DOHH2 (cell line): Measurements from ENCODE around the gene HSD3B7.

Experiments
- H3F3A ChIP-seq: fragments of 200-600 bp; sonication (generic), shearing (Covaris generic); 2 replicates; pipeline ENCODE4 v1.6.0; 2016; ENCODE audit warnings: antibody characterized with exemption, mild to moderate bottlenecking; ENCODE audit not compliant: control insufficient read depth, insufficient read depth
- H3K27ac ChIP-seq: fragments of 200-600 bp; sonication (generic); 2 replicates; pipeline ENCODE4 v1.5.1; 2014; ENCODE audit warnings: low read depth, mild to moderate bottlenecking, low read length, moderate library complexity
- H3K27me3 ChIP-seq: fragments of 200-600 bp; sonication (generic); 2 replicates; pipeline ENCODE4 v1.6.1; 2014; ENCODE audit warnings: mild to moderate bottlenecking, low read length, mixed read lengths; ENCODE audit not compliant: control insufficient read depth
- H3K36me3 ChIP-seq: fragments of 200-600 bp; sonication (generic); 2 replicates; pipeline ENCODE4 v1.6.1; 2014; ENCODE audit warnings: mild to moderate bottlenecking, low read length, moderate library complexity, mixed read lengths; ENCODE audit not compliant: control insufficient read depth
- H3K4me1 ChIP-seq: fragments of 200-600 bp; sonication (generic); 2 replicates; pipeline ENCODE4 v1.6.1; 2014; ENCODE audit warnings: mild to moderate bottlenecking, low read length, mixed read lengths; ENCODE audit not compliant: control insufficient read depth
- H3K4me2 ChIP-seq: fragments of 200-600 bp; sonication (generic); 2 replicates; pipeline ENCODE4 v1.6.0; 2014; ENCODE audit warnings: mild to moderate bottlenecking, low read length, moderate library complexity
- H3K4me3 ChIP-seq: fragments of 200-600 bp; sonication (generic); 2 replicates; pipeline ENCODE4 v1.5.1; 2014; ENCODE audit warnings: mild to moderate bottlenecking, low read length, mixed read lengths
- H3K79me2 ChIP-seq: fragments of 200-600 bp; sonication (generic); 2 replicates; pipeline ENCODE4 v1.6.1; 2014; ENCODE audit warnings: mild to moderate bottlenecking, low read length, mixed read lengths; ENCODE audit not compliant: control insufficient read depth
- H3K9me2 ChIP-seq: fragments of 200-600 bp; sonication (generic); replicated peaks from 2 replicates; pipeline ENCODE4 v1.6.1; 2014; ENCODE audit warnings: mild to moderate bottlenecking, low read length, mixed read lengths; ENCODE audit not compliant: control insufficient read depth
- H3K9me3 ChIP-seq: fragments of 200-600 bp; sonication (generic); 2 replicates; pipeline ENCODE4 v1.6.1; 2014; ENCODE audit warnings: antibody characterized with exemption, low read length, mixed read lengths; ENCODE audit not compliant: control insufficient read depth, insufficient read depth
- H4K20me1 ChIP-seq: fragments of 200-600 bp; sonication (generic); 2 replicates; pipeline ENCODE4 v1.6.0; 2014; ENCODE audit warnings: low read depth, mild to moderate bottlenecking, antibody characterized with exemption, low read length, moderate library complexity; ENCODE audit not compliant: control insufficient read depth, insufficient read depth
- CTCF ChIP-seq: fragments of 200-600 bp; sonication (generic); IDR thresholded peaks from one replicate; pipeline ENCODE4 v1.5.1; 2014; ENCODE audit warnings: antibody characterized with exemption, mild to moderate bottlenecking, low read depth, low read length; ENCODE audit not compliant: poor library complexity, severe bottlenecking
- EZH2phosphoT487 ChIP-seq: fragments of 200-600 bp; sonication (generic); IDR thresholded peaks from 2 replicates; pipeline ENCODE4 v1.6.1; 2017; ENCODE audit warnings: borderline replicate concordance, mild to moderate bottlenecking, antibody characterized with exemption, low read length, moderate library complexity, mixed read lengths

HSD3B7 gene

GRCh38 chr16:30969246-30969842 lies 15.7 kb upstream of the HSD3B7 start:
- Histone ChIP-seq H3K4me1 (no peaks in the 10 kb centered on the region), H3K27me3 (no peaks in the 10 kb centered on the region), H4K20me1 (no peaks in the 10 kb centered on the region), H3K4me3 (no peak overlapping the region), H3F3A (no peaks in the 10 kb centered on the region), H3K36me3 (peaks cover 79% of the 10 kb centered on the region), H3K79me2 (no peaks in the 10 kb centered on the region), H3K9me3 (no peaks in the 10 kb centered on the region), H3K9me2 (no peaks in the 10 kb centered on the region), H3K4me2 (no peak overlapping the region), H3K27ac (no peak overlapping the region)
- no peak for TF ChIP-seq EZH2phosphoT487
- TF ChIP-seq CTCF: no peak

GRCh38 chr16:30971298-30971697 lies 13.7 kb upstream of the HSD3B7 start:
- Histone ChIP-seq H3F3A (no peaks in the 10 kb centered on the region), H4K20me1 (no peaks in the 10 kb centered on the region), H3K9me2 (no peaks in the 10 kb centered on the region), H3K36me3 (peaks cover 75% of the 10 kb centered on the region), H3K4me1 (no peaks in the 10 kb centered on the region), H3K27ac (no peak overlapping the region), H3K9me3 (no peaks in the 10 kb centered on the region), H3K27me3 (no peaks in the 10 kb centered on the region), H3K4me3 (no peak overlapping the region), H3K4me2 (no peak overlapping the region), H3K79me2 (no peaks in the 10 kb centered on the region)
- TF ChIP-seq EZH2phosphoT487: no peak
- no peak for TF ChIP-seq CTCF

GRCh38 chr16:30972872-30973271 lies 12.1 kb upstream of the HSD3B7 start:
- no peak for TF ChIP-seq CTCF
- TF ChIP-seq EZH2phosphoT487: no peak
- Histone ChIP-seq H3K27me3 (no peaks in the 10 kb centered on the region), H3K4me2 (no peak overlapping the region), H3F3A (no peaks in the 10 kb centered on the region), H3K4me1 (no peaks in the 10 kb centered on the region), H3K9me2 (no peaks in the 10 kb centered on the region), H3K36me3 (peaks cover 78% of the 10 kb centered on the region), H3K27ac (no peak overlapping the region), H3K9me3 (no peaks in the 10 kb centered on the region), H3K4me3 (no peak overlapping the region), H4K20me1 (no peaks in the 10 kb centered on the region), H3K79me2 (no peaks in the 10 kb centered on the region)

GRCh38 chr16:30974348-30974747 lies 10.7 kb upstream of the HSD3B7 start:
- no peak overlapping the region for H3K4me2 ChIP-seq
- H3K27ac ChIP-seq: no peak overlapping the region
- H3K9me2 ChIP-seq: no peaks in the 10 kb centered on the region
- H3F3A ChIP-seq: no peaks in the 10 kb centered on the region
- no peaks in the 10 kb centered on the region for H3K9me3 ChIP-seq
- peaks cover 80% of the 10 kb centered on the region for H3K36me3 ChIP-seq
- no peak overlapping the region for H3K4me3 ChIP-seq
- H3K4me1 ChIP-seq: no peaks in the 10 kb centered on the region
- H3K79me2 ChIP-seq: no peaks in the 10 kb centered on the region
- H4K20me1 ChIP-seq: no peaks in the 10 kb centered on the region
- no peak for TF ChIP-seq CTCF
- no peak for TF ChIP-seq EZH2phosphoT487
- H3K27me3 ChIP-seq: no peaks in the 10 kb centered on the region
